Glutamatergic neuron (in vitro differentiated cells): Measurements from ENCODE around the gene IFI27L1. TPM values are rescaled to one million over a fixed set of nuclear protein-coding genes. Genes with fewer than 3 reads are reported as not detected.

Experiments used
- DNase-seq: peaks from one replicate; pipeline ENCODE4 v3.0.0; 2022
- H3K27ac Mint-ChIP-seq: one replicate; pipeline ENCODE4 v1.8.0; 2020; ENCODE audit warnings: mild to moderate bottlenecking, mixed read lengths, inconsistent platforms; ENCODE audit not compliant: unreplicated experiment
- H3K27me3 Mint-ChIP-seq: one replicate; pipeline ENCODE4 v1.8.0; 2020; ENCODE audit warnings: mild to moderate bottlenecking, moderate library complexity, mixed read lengths, inconsistent platforms; ENCODE audit not compliant: unreplicated experiment
- H3K36me3 Mint-ChIP-seq: one replicate; pipeline ENCODE4 v1.8.0; 2020; ENCODE audit warnings: mild to moderate bottlenecking, mixed read lengths, inconsistent platforms; ENCODE audit not compliant: unreplicated experiment
- H3K4me1 Mint-ChIP-seq: one replicate; pipeline ENCODE4 v1.8.0; 2020; ENCODE audit warnings: mild to moderate bottlenecking, low read depth, mixed read lengths, inconsistent platforms; ENCODE audit not compliant: unreplicated experiment
- H3K4me3 Mint-ChIP-seq: one replicate; pipeline ENCODE4 v1.8.0; 2020; ENCODE audit warnings: mild to moderate bottlenecking, mixed read lengths, inconsistent platforms; ENCODE audit not compliant: unreplicated experiment
- H3K9me3 Mint-ChIP-seq: one replicate; pipeline ENCODE4 v1.8.0; 2020; ENCODE audit warnings: mild to moderate bottlenecking, moderate library complexity, mixed read lengths, inconsistent platforms; ENCODE audit not compliant: unreplicated experiment
- total RNA-seq: library from RNA; stranded (reverse); fragmentation: NEBNext Ultra II Directional; extraction: Animal tissue kit (Norgen Biotek cat#: 25700); gene quantifications from one replicate; pipeline ENCODE4 v1.2.1, GENCODE V29; 2021; ENCODE audit not compliant: unreplicated experiment
- TF ChIP-seq, protein P1 (sequence below): fragments of 200-600 bp; sonication (generic); IDR thresholded peaks from one replicate; pipeline ENCODE4 v1.5.0; 2021; ENCODE audit not compliant: partially characterized antibody, unreplicated experiment

Gene IFI27L1
- total RNA-seq, 1 donor from 2014 or later = 45.7 TPM

- H3K36me3 Mint-ChIP-seq = no peaks in the 10 kb centered on the region
- no peak overlapping the region for H3K4me3 Mint-ChIP-seq
- H3K27ac Mint-ChIP-seq = no peak overlapping the region
- peaks cover 14% of the 10 kb centered on the region for H3K9me3 Mint-ChIP-seq
- peaks cover 10% of the 10 kb centered on the region for H3K27me3 Mint-ChIP-seq
- TF ChIP-seq, protein P1, sequence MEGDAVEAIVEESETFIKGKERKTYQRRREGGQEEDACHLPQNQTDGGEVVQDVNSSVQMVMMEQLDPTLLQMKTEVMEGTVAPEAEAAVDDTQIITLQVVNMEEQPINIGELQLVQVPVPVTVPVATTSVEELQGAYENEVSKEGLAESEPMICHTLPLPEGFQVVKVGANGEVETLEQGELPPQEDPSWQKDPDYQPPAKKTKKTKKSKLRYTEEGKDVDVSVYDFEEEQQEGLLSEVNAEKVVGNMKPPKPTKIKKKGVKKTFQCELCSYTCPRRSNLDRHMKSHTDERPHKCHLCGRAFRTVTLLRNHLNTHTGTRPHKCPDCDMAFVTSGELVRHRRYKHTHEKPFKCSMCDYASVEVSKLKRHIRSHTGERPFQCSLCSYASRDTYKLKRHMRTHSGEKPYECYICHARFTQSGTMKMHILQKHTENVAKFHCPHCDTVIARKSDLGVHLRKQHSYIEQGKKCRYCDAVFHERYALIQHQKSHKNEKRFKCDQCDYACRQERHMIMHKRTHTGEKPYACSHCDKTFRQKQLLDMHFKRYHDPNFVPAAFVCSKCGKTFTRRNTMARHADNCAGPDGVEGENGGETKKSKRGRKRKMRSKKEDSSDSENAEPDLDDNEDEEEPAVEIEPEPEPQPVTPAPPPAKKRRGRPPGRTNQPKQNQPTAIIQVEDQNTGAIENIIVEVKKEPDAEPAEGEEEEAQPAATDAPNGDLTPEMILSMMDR = no peak
- DNase-seq = no peak
- H3K4me1 Mint-ChIP-seq = peaks cover 6% of the 10 kb centered on the region
Observed at GRCh38 chr14:94044476-94045091, 36.5 kb upstream of the IFI27L1 start.

DNA sequence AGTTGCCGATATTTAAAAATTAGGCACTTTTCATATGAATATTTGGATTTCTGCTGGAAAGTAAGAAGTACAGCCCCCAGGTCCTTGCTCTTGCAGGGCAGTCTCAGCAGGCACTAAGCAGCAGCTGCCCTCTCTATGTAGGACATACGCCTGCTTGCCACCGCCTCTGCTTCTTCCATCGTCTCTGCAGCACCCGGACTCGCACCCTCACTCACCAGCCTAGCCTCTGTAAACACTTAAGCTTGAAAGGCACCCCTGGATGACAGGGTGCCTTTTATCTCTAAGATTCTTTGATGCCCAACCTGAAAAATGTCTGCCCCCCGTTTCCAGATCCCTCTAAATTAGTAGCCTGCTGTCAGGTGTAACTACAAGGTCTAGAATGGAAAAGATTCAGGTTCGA, 36.0 kb upstream of the IFI27L1 start:
- H3K27ac Mint-ChIP-seq = no peak overlapping the region

DNA sequence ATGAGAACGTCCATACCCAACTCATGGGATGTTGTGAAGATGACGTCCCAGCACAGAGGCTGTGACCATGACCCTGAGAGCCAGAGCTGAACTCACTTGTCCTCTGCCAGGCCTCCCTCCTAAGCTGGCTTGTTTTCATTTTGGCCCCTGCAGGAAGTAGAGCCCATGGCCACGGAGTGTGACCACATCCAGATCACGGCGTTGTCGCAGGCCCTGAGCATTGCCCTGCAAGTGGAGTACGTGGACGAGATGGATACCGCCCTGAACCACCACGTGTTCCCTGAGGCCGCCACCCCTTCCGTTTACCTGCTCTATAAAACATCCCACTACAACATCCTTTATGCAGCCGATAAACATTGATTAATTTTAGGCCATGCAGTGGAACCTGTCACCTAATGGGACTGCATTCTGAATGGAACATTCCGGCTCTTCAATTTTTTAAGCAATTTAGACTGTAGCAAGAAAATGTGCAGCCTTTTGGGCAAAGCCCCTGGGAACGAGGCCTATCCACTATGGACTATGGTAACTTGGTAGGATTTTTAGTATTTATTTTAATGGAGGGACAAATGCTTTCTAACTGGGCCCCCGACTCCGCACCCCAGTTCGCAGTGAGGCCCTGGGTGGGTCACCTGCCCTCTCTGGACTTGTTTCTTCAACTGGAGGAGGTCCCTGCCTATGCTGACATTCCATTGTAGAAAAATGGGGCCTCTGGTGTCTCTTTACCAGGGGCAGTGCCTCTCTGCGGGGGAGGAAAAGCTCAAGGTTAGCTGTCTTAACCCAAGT, 35.4 kb upstream of the IFI27L1 start:
- Mint-ChIP-seq H3K27ac (no peak overlapping the region), H3K4me1 (peaks cover 6% of the 10 kb centered on the region), H3K27me3 (peaks cover 10% of the 10 kb centered on the region), H3K9me3 (peaks cover 13% of the 10 kb centered on the region), H3K36me3 (peaks cover 2% of the 10 kb centered on the region), H3K4me3 (peak overlapping the region; percentile 34)
- DNase-seq = no peak
- TF ChIP-seq, protein P1 = no peak

More for the DNA sequence above, 36.0 kb upstream of the IFI27L1 start:
- Mint-ChIP-seq H3K36me3 (no peaks in the 10 kb centered on the region), H3K4me1 (peaks cover 6% of the 10 kb centered on the region), H3K4me3 (peak overlapping the region; percentile 34), H3K9me3 (peaks cover 13% of the 10 kb centered on the region), H3K27me3 (peaks cover 10% of the 10 kb centered on the region)
- no peak for DNase-seq
- TF ChIP-seq, protein P1 = no peak

- Mint-ChIP-seq H3K9me3 (peaks cover 11% of the 10 kb centered on the region), H3K27me3 (peaks cover 10% of the 10 kb centered on the region), H3K27ac (no peak overlapping the region), H3K36me3 (peaks cover 10% of the 10 kb centered on the region), H3K4me3 (no peak overlapping the region), H3K4me1 (peaks cover 7% of the 10 kb centered on the region)
- DNase-seq = no peak
- TF ChIP-seq, protein P1 = no peak
Observed at GRCh38 chr14:94046696-94047250, 34.3 kb upstream of the IFI27L1 start.

GRCh38 chr14:94047581-94047980, 33.5 kb upstream of the IFI27L1 start:
- Mint-ChIP-seq H3K4me3 (no peak overlapping the region), H3K27ac (no peak overlapping the region), H3K9me3 (peaks cover 11% of the 10 kb centered on the region), H3K36me3 (peaks cover 10% of the 10 kb centered on the region), H3K4me1 (peaks cover 7% of the 10 kb centered on the region), H3K27me3 (peaks cover 10% of the 10 kb centered on the region)
- TF ChIP-seq, protein P1 = no peak
- no peak for DNase-seq
